Spleen (tissue), 11 donors: ENCODE measurements around the gene TMEM203. TPM values are rescaled to one million over a fixed set of nuclear protein-coding genes. Genes with fewer than 3 reads are reported as not detected.
A peak's percentile ranks its signal among the peaks of the same experiment; 100 is the strongest.

Experiments
- DNase-seq: peaks from one replicate; pipeline ENCODE4 v3.0.0-alpha.2; 2020
- H3K27ac ChIP-seq, 8 donors: fragments of 200-600 bp; sonication (generic) in 7 of 8; 1 replicate in 4 of 8; 2 replicates in 4 of 8; pipeline versions ENCODE4 v1.5.0 to v1.8.0; 2016 to 2021; ENCODE audit warnings: inconsistent platforms in 4 of 8, mild to moderate bottlenecking in 4 of 8, moderate library complexity in 1 of 8
- H3K27me3 ChIP-seq, 7 donors: fragments of 200-600 bp; sonication (generic) in 6 of 7; replicated peaks in 1 of 7; 1 replicate in 4 of 7; 2 replicates in 3 of 7; pipeline versions ENCODE4 v1.5.0 to v1.8.0; 2016 to 2021; ENCODE audit warnings: inconsistent platforms in 3 of 7, mild to moderate bottlenecking in 1 of 7
- H3K36me3 ChIP-seq, 6 donors: fragments of 200-600 bp; sonication (generic) in 5 of 6; 1 replicate in 4 of 6; 2 replicates in 2 of 6; pipeline versions ENCODE4 v1.5.0 to v1.8.0; 2016 to 2021; ENCODE audit warnings: inconsistent platforms in 2 of 6
- H3K4me1 ChIP-seq, 6 donors: fragments of 200-600 bp; sonication (generic) in 5 of 6; 1 replicate in 3 of 6; 2 replicates in 3 of 6; pipeline versions ENCODE4 v1.5.0 to v1.8.0; 2016 to 2021; ENCODE audit warnings: inconsistent platforms in 3 of 6
- H3K4me3 ChIP-seq, 8 donors: fragments of 200-600 bp; sonication (generic) in 7 of 8; 1 replicate in 4 of 8; 2 replicates in 4 of 8; pipeline versions ENCODE4 v1.5.0 to v1.8.0; 2016 to 2021; ENCODE audit warnings: inconsistent platforms in 4 of 8, mild to moderate bottlenecking in 4 of 8, moderate library complexity in 2 of 8
- H3K9me3 ChIP-seq, 8 donors: fragments of 200-600 bp; sonication (generic) in 7 of 8; 1 replicate in 4 of 8; 2 replicates in 4 of 8; pipeline versions ENCODE4 v1.5.0 to v1.8.0; 2016 to 2021; ENCODE audit warnings: inconsistent platforms in 4 of 8
- CTCF ChIP-seq, 11 experiments: fragments of 200-600 bp in 7 of 11; fragments of 450-650 bp in 4 of 11; sonication (generic) in 4 of 11; IDR thresholded peaks in 8 of 11; conservative IDR thresholded peaks in 3 of 11; 1 replicate in 7 of 11; 2 replicates in 4 of 11; pipeline versions ENCODE4 v1.4.0 to v1.8.0; 2016 to 2021; ENCODE audit warnings: antibody characterized with exemption in 11 of 11, inconsistent platforms in 4 of 11, mild to moderate bottlenecking in 1 of 11
- POLR2A ChIP-seq, 3 donors: fragments of 450-650 bp; IDR thresholded peaks; one replicate each; pipeline ENCODE4 v1.5.1; 2017; ENCODE audit warnings: antibody characterized with exemption in 3 of 3, mild to moderate bottlenecking in 1 of 3
- POLR2AphosphoS5 ChIP-seq, 3 donors: sonication (generic); formaldehyde crosslinking; IDR thresholded peaks; one replicate each; pipeline ENCODE4 v1.5.1; 2017; ENCODE audit warnings: antibody characterized with exemption in 3 of 3
- WGBS, 5 donors: extraction: QIAGEN DNeasy Blood & Tissue Kit in 3 of 5; methylation state at CpG; one replicate each; pipeline versions ENCODE4 v1.1.5 to v1.1.7; 2013 to 2018; 5-methylcytosine and 5-hydroxymethylcytosine counted together
- intact Hi-C: fragments of 100-400 bp; cut with DNase I; formaldehyde crosslinking; loops from one replicate; pipeline ENCODE4 v1.15.0; 2023; ENCODE audit warnings: low total_unique reads
- polyA plus RNA-seq, 3 donors: library from polyadenylated mRNA; stranded (reverse); fragments of 200-250 nt; gene quantifications; one replicate each; pipeline ENCODE4 v1.2.1, GENCODE V29; 2013
- total RNA-seq, 7 donors: library from RNA; depleted of rRNA in 3 of 7; stranded (reverse); fragments of >200 nt in 3 of 7; fragmentation: NEBNext Ultra II Directional in 4 of 7; extraction: Animal tissue kit (Norgen Biotek cat#: 25700) in 4 of 7; gene quantifications; one replicate each; pipeline versions ENCODE4 v1.1.0 to v1.2.1, GENCODE V29; 2016 to 2021
- donor health status: healthy with polysubstance abuse.
- donor health status: DM: no; HTN: no; CAD: no; lungs with moderate emphysema.
- donor health status: DM: no; HTN: no; CAD: no.
- donor health status: Bipolar disorder and iron deficiency.
- donor health status: healthy.
- donor health status: DM: no; HTN: no; CAD: no.
- donor health status: DM: yes; HTN: yes; CAD: no.

Gene TMEM203
- total and polyA plus RNA-seq, 10 donors, result 28.4 to 50.1 (median 36.0) TPM

- Histone ChIP-seq H3K27me3 (no peaks in the 10 kb centered on the region), H3K4me3 (no peak overlapping the region), H3K9me3 (no peaks in the 10 kb centered on the region), H3K36me3 (peaks cover 0 to 30% (median 14%) of the 10 kb centered on the region in 6 donors), H3K27ac (no peak overlapping the region), H3K4me1 (peaks cover 13 to 66% (median 37%) of the 10 kb centered on the region in 6 donors)
- TF ChIP-seq POLR2A (IDR thresholded peaks at IDR 0.05) (no peak), CTCF (IDR thresholded peaks at IDR 0.05 in 8 of 11, conservative IDR thresholded peaks at IDR 0.05 in 3 of 11) (no peak), POLR2AphosphoS5 (IDR thresholded peaks at IDR 0.05) (no peak)
- WGBS, 5 donors, result 77 to 93% (median 89%) methylated on average over 8 to 14 of the region's 14 CpGs
- intact Hi-C loops, result no loop called here
- no peak for DNase-seq
These were observed 11.7 kb downstream of the TMEM203 start for GRCh38 chr9:137193771-137194170.

- Histone ChIP-seq H3K4me3 (no peak overlapping the region), H3K4me1 (peaks cover 13 to 62% (median 31%) of the 10 kb centered on the region in 6 donors), H3K27me3 (no peaks in the 10 kb centered on the region), H3K27ac (peak overlapping the region in 1 of 8 donors; percentile 97), H3K9me3 (no peaks in the 10 kb centered on the region), H3K36me3 (peaks cover 0 to 30% (median 14%) of the 10 kb centered on the region in 6 donors)
- 70 to 91% (median 87%) methylated on average over 2 of the region's 2 CpGs; no CpG with 5 or more reads in 1 of the 5 donors for WGBS, 5 donors
- no peak for DNase-seq
- TF ChIP-seq CTCF (IDR thresholded peaks at IDR 0.05 in 8 of 11, conservative IDR thresholded peaks at IDR 0.05 in 3 of 11) (no peak), POLR2AphosphoS5 (IDR thresholded peaks at IDR 0.05) (no peak), POLR2A (IDR thresholded peaks at IDR 0.05) (no peak)
- intact Hi-C loops, result no loop called here
These were observed 12.6 kb downstream of the TMEM203 start for GRCh38 chr9:137192859-137193258.

GRCh38 chr9:137192448-137192780 lies 13.0 kb downstream of the TMEM203 start:
- H3K4me3 ChIP-seq, result no peak overlapping the region
- H3K27me3 ChIP-seq, result no peaks in the 10 kb centered on the region
- WGBS, 5 donors, result 74 to 89% (median 79%) methylated on average over 10 of the region's 10 CpGs
- no peak for DNase-seq
- peaks cover 0 to 32% (median 14%) of the 10 kb centered on the region in 6 donors for H3K36me3 ChIP-seq
- H3K27ac ChIP-seq, result peak overlapping the region in 1 of 8 donors; percentile 97
- intact Hi-C loops, result no loop called here
- no peak for TF ChIP-seq POLR2AphosphoS5 (IDR thresholded peaks at IDR 0.05)
- TF ChIP-seq CTCF (IDR thresholded peaks at IDR 0.05 in 8 of 11, conservative IDR thresholded peaks at IDR 0.05 in 3 of 11), result no peak
- no peak for TF ChIP-seq POLR2A (IDR thresholded peaks at IDR 0.05)
- no peaks in the 10 kb centered on the region for H3K9me3 ChIP-seq
- H3K4me1 ChIP-seq, result peaks cover 18 to 62% (median 32%) of the 10 kb centered on the region in 6 donors

GRCh38 chr9:137191691-137192447 lies 13.6 kb downstream of the TMEM203 start:
- no peak for TF ChIP-seq POLR2A (IDR thresholded peaks at IDR 0.05)
- TF ChIP-seq POLR2AphosphoS5 (IDR thresholded peaks at IDR 0.05), result peak in 1 of 3 donors; percentile 33
- TF ChIP-seq CTCF (IDR thresholded peaks at IDR 0.05 in 8 of 11, conservative IDR thresholded peaks at IDR 0.05 in 3 of 11), result no peak
- no peak for DNase-seq
- no peaks in the 10 kb centered on the region for H3K27me3 ChIP-seq
- H3K4me3 ChIP-seq, result no peak overlapping the region
- intact Hi-C loops, result no loop called here
- 86 to 93% (median 87%) methylated on average over 5 to 22 of the region's 22 CpGs for WGBS, 5 donors
- peaks cover 0 to 37% (median 16%) of the 10 kb centered on the region in 6 donors for H3K36me3 ChIP-seq
- H3K9me3 ChIP-seq, result no peaks in the 10 kb centered on the region
- H3K27ac ChIP-seq, result peak overlapping the region in 2 of 8 donors; percentile 7 to 97
- H3K4me1 ChIP-seq, result peaks cover 23 to 62% (median 34%) of the 10 kb centered on the region in 6 donors
